ENCODE results near the gene CRYGN. TPM values are rescaled to one million over a fixed set of nuclear protein-coding genes. Genes with fewer than 3 reads are reported as not detected.

Gene CRYGN
- total and polyA plus RNA-seq, 4 donors, result under 0.01 to 0.02 TPM; not detected in 2

GRCh38 chr7:151438864-151439601, 908 bp downstream of the CRYGN start:
- H3K36me3 ChIP-seq (ENCODE audit: control insufficient read depth in 4 of 4, insufficient read depth in 3 of 4, low read depth in 1 of 4, low read length in 3 of 4), result no peaks in the 10 kb centered on the region
- no peaks in the 10 kb centered on the region for H3K9me3 ChIP-seq (ENCODE audit: control insufficient read depth in 4 of 4, low read length in 3 of 4)
- H3K27me3 ChIP-seq (ENCODE audit: control insufficient read depth in 4 of 4, insufficient read depth in 4 of 4, low read length in 3 of 4), result no peaks in the 10 kb centered on the region
- 92% methylated on average over 17 of the region's 17 CpGs for WGBS
- H3K27ac ChIP-seq (ENCODE audit: low read depth in 1 of 2, low read length in 2 of 2), result no peak overlapping the region
- H3K4me1 ChIP-seq (ENCODE audit: control insufficient read depth in 4 of 4, insufficient read depth in 4 of 4, low read length in 3 of 4), result peaks cover 0 to 5% (median under 1%) of the 10 kb centered on the region in 4 donors
- no peak for DNase-seq (ENCODE audit: low spot score)
- no peak overlapping the region for H3K9ac ChIP-seq (ENCODE audit: low read depth in 1 of 2, low read length in 2 of 2)
- H3K4me3 ChIP-seq (ENCODE audit: low read depth in 1 of 3, low read length in 3 of 3), result no peak overlapping the region
- TF ChIP-seq SP1 (IDR thresholded peaks at IDR 0.05) (no peak), RAD21 (IDR thresholded peaks at IDR 0.05) (no peak), GABPA (IDR thresholded peaks at IDR 0.05 in 1 of 2, conservative IDR thresholded peaks at IDR 0.05 in 1 of 2) (no peak), HNF4G (IDR thresholded peaks at IDR 0.05) (no peak), TAF1 (conservative IDR thresholded peaks at IDR 0.05) (no peak), FOXA1 (IDR thresholded peaks at IDR 0.05) (no peak), FOXA2 (IDR thresholded peaks at IDR 0.05) (no peak), HNF4A (conservative IDR thresholded peaks at IDR 0.05) (no peak), RXRA (IDR thresholded peaks at IDR 0.05) (no peak), NR2F2 (IDR thresholded peaks at IDR 0.05) (no peak), EGR1 (IDR thresholded peaks at IDR 0.05; ENCODE audit: low read depth in 2 of 2) (no peak), REST (IDR thresholded peaks at IDR 0.05) (no peak), JUND (IDR thresholded peaks at IDR 0.05) (no peak), YY1 (IDR thresholded peaks at IDR 0.05) (no peak), ZBTB33 (IDR thresholded peaks at IDR 0.05) (no peak)
- TF ChIP-seq, protein P1, sequence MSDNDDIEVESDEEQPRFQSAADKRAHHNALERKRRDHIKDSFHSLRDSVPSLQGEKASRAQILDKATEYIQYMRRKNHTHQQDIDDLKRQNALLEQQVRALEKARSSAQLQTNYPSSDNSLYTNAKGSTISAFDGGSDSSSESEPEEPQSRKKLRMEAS (IDR thresholded peaks at IDR 0.05), result no peak
- TF ChIP-seq, protein P2, sequence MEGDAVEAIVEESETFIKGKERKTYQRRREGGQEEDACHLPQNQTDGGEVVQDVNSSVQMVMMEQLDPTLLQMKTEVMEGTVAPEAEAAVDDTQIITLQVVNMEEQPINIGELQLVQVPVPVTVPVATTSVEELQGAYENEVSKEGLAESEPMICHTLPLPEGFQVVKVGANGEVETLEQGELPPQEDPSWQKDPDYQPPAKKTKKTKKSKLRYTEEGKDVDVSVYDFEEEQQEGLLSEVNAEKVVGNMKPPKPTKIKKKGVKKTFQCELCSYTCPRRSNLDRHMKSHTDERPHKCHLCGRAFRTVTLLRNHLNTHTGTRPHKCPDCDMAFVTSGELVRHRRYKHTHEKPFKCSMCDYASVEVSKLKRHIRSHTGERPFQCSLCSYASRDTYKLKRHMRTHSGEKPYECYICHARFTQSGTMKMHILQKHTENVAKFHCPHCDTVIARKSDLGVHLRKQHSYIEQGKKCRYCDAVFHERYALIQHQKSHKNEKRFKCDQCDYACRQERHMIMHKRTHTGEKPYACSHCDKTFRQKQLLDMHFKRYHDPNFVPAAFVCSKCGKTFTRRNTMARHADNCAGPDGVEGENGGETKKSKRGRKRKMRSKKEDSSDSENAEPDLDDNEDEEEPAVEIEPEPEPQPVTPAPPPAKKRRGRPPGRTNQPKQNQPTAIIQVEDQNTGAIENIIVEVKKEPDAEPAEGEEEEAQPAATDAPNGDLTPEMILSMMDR (IDR thresholded peaks at IDR 0.05; ENCODE audit: low read depth, low read length, missing input control), result no peak
- TF ChIP-seq, protein P3, sequence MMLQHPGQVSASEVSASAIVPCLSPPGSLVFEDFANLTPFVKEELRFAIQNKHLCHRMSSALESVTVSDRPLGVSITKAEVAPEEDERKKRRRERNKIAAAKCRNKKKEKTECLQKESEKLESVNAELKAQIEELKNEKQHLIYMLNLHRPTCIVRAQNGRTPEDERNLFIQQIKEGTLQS (IDR thresholded peaks at IDR 0.05), result no peak

All from liver (tissue), 9 donors.